Thymus (tissue), 11 donors: Measurements from ENCODE around the gene TGFBRAP1. TPM values are rescaled to one million over a fixed set of nuclear protein-coding genes. Genes with fewer than 3 reads are reported as not detected.

Source experiments
- DNase-seq, 9 donors: peaks; one replicate each; pipeline ENCODE4 v3.0.0-alpha.2; 2013; ENCODE audit warnings: low spot score in 9 of 9, low read depth in 6 of 9, missing footprints in 1 of 9
- H3K27ac ChIP-seq, 2 donors: one replicate each; pipeline ENCODE4 v1.5.1; 2013; ENCODE audit warnings: control low read depth in 1 of 2, low read depth in 1 of 2, low read length in 1 of 2, mild to moderate bottlenecking in 1 of 2, moderate library complexity in 1 of 2
- H3K27me3 ChIP-seq, 2 donors: one replicate each; pipeline ENCODE4 v1.5.1; 2013; ENCODE audit warnings: low read length in 1 of 2; ENCODE audit not compliant: control insufficient read depth in 2 of 2, insufficient read depth in 1 of 2
- H3K36me3 ChIP-seq, 2 donors: one replicate each; pipeline ENCODE4 v1.5.1; 2013; ENCODE audit warnings: low read length in 1 of 2, mild to moderate bottlenecking in 1 of 2, moderate library complexity in 1 of 2; ENCODE audit not compliant: control insufficient read depth in 2 of 2, insufficient read depth in 2 of 2
- H3K4me1 ChIP-seq, 2 donors: one replicate each; pipeline ENCODE4 v1.5.1; 2013; ENCODE audit warnings: low read length in 2 of 2; ENCODE audit not compliant: control insufficient read depth in 2 of 2, insufficient read depth in 2 of 2
- H3K4me3 ChIP-seq, 2 donors: one replicate each; pipeline ENCODE4 v1.5.1; 2013; ENCODE audit warnings: low read length in 2 of 2, control low read depth in 1 of 2, mild to moderate bottlenecking in 1 of 2
- H3K9me3 ChIP-seq, 2 donors: one replicate each; pipeline ENCODE4 v1.5.1; 2013; ENCODE audit warnings: low read length in 1 of 2, mild to moderate bottlenecking in 1 of 2; ENCODE audit not compliant: control insufficient read depth in 2 of 2, insufficient read depth in 1 of 2
- WGBS: extraction: QIAGEN DNeasy Blood & Tissue Kit; methylation state at CpG from one replicate; pipeline ENCODE4 v1.1.7; 2013; 5-methylcytosine and 5-hydroxymethylcytosine counted together
- polyA plus RNA-seq: library from polyadenylated mRNA; stranded (reverse); fragments of 200-250 nt; gene quantifications from one replicate; pipeline ENCODE4 v1.2.3, GENCODE V29; 2013
- total RNA-seq: library from RNA; stranded (reverse); fragments of 120-200 nt; gene quantifications from one replicate; pipeline ENCODE4 v1.2.4, GENCODE V29; 2013
- donor health status: healthy.

The TGFBRAP1 gene
- total and polyA plus RNA-seq, 2 donors = 6.1 to 7.3 TPM

GRCh38 chr2:105294844-105295481 is 34.6 kb downstream of the TGFBRAP1 start:
- H3K27ac ChIP-seq = no peak overlapping the region
- peak in 6 of 9 donors; percentile 13 to 69 (median 28) for DNase-seq
- WGBS = 64% methylated on average over 5 of the region's 5 CpGs
- no peaks in the 10 kb centered on the region for H3K4me1 ChIP-seq
- H3K4me3 ChIP-seq = no peak overlapping the region
- no peaks in the 10 kb centered on the region for H3K27me3 ChIP-seq
- peaks cover 29 to 46% of the 10 kb centered on the region in 2 donors for H3K36me3 ChIP-seq
- no peaks in the 10 kb centered on the region for H3K9me3 ChIP-seq

DNA sequence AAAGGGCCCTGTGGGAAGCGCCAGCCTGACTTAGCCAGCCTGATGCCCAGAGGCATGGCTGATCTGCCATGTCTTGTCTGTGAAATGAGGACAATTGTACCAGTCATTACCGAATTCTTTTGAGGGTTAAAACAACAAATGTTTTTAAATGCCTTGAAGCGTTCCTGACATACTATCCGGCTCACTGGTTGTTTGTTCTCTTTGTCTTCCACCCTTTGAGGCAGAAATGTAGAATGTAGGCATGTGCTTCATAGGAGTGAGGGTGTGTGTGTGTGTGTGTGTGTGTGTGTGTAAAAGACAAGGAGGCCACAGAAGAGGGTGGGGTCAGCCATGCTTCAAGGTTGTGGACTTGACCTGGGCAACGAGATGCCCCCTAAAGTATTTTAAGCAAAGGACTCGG is 35.5 kb downstream of the TGFBRAP1 start:
- H3K36me3 ChIP-seq = peaks cover 29 to 46% of the 10 kb centered on the region in 2 donors
- no peak overlapping the region for H3K4me3 ChIP-seq
- H3K27me3 ChIP-seq = no peaks in the 10 kb centered on the region
- 96% methylated on average over 6 of the region's 6 CpGs for WGBS
- H3K4me1 ChIP-seq = no peaks in the 10 kb centered on the region
- H3K9me3 ChIP-seq = no peaks in the 10 kb centered on the region
- no peak for DNase-seq
- H3K27ac ChIP-seq = no peak overlapping the region

DNA sequence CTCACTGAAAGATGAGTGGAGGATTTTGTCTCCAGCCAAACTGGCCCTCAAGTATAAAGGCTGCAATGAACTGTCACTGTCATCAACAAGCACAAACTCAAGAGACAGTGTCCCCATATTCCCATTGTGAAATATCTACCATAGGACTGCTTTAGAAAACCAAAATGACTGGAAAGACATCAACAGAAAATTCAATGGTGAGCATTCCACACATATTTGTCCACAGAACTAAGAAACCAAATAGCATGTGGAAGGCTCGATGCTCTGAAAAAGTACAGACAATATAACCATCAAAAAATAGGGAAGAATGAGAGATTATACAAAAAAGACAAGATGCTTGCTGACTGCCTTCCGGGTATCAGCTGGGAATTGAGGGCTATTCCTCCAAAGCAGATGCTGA is 37.6 kb downstream of the TGFBRAP1 start:
- 99% methylated on average over 2 of the region's 2 CpGs for WGBS
- Histone ChIP-seq H3K4me3 (no peak overlapping the region), H3K4me1 (no peaks in the 10 kb centered on the region), H3K27me3 (no peaks in the 10 kb centered on the region), H3K36me3 (peaks cover 16 to 39% of the 10 kb centered on the region in 2 donors), H3K27ac (no peak overlapping the region), H3K9me3 (no peaks in the 10 kb centered on the region)
- DNase-seq = no peak

DNA sequence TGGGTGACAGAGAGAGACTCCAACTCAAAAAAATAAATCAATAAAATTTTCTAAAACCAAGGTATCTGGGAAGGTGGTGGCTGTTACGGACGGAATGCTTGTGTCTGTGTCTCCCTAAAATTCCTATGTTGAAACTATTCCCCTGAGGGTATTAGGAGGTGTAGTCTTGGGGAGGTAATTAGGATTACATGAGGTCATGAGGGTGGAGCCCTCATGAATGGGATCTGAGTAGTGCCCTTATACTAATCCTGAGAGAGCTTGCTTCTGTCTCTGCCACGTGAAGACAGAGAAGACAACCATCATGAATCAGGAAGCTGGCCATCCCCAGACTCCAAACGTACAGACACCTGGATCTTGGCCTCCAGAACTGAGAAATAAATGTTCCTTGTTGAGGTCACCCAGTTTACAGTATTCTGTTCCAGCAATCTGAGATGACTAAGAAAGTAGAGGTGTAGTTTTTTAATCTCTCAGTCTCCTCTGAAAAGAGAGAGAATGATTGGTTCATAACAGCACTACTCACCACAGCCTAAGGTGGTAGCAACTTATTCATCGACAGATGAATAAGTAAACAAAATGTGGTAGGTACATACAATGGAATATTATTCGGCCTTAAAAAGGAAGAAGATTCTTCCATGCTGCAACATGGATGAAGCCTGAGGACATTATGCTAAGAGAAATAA is 38.4 kb downstream of the TGFBRAP1 start:
- Histone ChIP-seq H3K9me3 (no peaks in the 10 kb centered on the region), H3K36me3 (peaks cover 21 to 42% of the 10 kb centered on the region in 2 donors), H3K27me3 (no peaks in the 10 kb centered on the region), H3K27ac (no peak overlapping the region), H3K4me1 (no peaks in the 10 kb centered on the region), H3K4me3 (no peak overlapping the region)
- DNase-seq = no peak
- WGBS = 96% methylated on average over 6 of the region's 6 CpGs

DNA sequence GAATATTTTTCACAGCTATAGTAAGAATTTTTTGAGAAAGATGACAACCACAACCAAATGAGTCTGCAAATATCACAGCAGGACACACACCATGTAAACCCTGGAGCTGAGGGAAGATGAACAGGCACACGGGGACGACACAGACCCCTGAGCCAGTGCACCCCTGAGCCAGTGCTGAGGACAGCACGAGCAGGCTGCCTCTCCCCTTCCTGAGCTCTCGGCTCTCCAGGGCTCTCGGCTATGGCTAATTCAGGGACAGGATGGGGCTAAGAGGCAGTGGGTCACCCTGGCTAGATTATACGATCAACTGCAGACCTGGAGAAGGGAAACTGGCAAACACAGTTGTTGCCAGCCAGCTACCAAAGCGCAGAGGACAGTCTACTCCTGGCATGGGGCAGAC is 41.4 kb downstream of the TGFBRAP1 start:
- Histone ChIP-seq H3K27ac (no peak overlapping the region), H3K36me3 (peaks cover 31 to 51% of the 10 kb centered on the region in 2 donors), H3K27me3 (no peaks in the 10 kb centered on the region), H3K9me3 (no peaks in the 10 kb centered on the region), H3K4me1 (no peaks in the 10 kb centered on the region), H3K4me3 (no peak overlapping the region)
- no peak for DNase-seq
- WGBS = 90% methylated on average over 7 of the region's 7 CpGs

DNA sequence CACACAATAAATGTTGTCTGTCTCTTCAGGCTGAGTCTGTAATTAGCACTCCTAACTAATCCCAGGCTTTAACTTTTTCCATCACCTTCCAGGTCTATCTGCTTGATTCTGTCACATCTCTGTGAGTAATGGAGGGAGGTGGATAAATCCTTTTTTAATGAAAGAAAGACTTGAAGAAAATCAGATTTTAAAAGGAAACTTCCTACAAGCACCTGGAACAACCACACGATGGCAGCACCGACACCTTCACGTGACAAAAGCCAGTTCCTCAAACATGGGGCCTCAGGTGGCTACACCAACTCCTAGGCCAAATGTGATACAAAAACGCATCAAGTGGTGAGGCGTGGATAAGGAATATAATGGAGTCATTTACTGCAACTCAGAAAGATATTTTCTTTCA is 41.8 kb downstream of the TGFBRAP1 start:
- Histone ChIP-seq H3K9me3 (no peaks in the 10 kb centered on the region), H3K4me1 (no peaks in the 10 kb centered on the region), H3K36me3 (peaks cover 31 to 48% of the 10 kb centered on the region in 2 donors), H3K4me3 (no peak overlapping the region), H3K27me3 (no peaks in the 10 kb centered on the region), H3K27ac (no peak overlapping the region)
- peak in 5 of 9 donors; percentile 22 to 57 (median 28) for DNase-seq
- WGBS = 79% methylated on average over 5 of the region's 5 CpGs

- Histone ChIP-seq H3K9me3 (no peaks in the 10 kb centered on the region), H3K4me3 (no peak overlapping the region), H3K27me3 (no peaks in the 10 kb centered on the region), H3K36me3 (peaks cover 43 to 58% of the 10 kb centered on the region in 2 donors), H3K4me1 (no peaks in the 10 kb centered on the region), H3K27ac (no peak overlapping the region)
- WGBS = 87% methylated on average over 4 of the region's 4 CpGs
- no peak for DNase-seq
Observed at GRCh38 chr2:105283532-105283931, 46.0 kb downstream of the TGFBRAP1 start.

- Histone ChIP-seq H3K27ac (no peak overlapping the region), H3K4me1 (no peaks in the 10 kb centered on the region), H3K4me3 (no peak overlapping the region), H3K9me3 (no peaks in the 10 kb centered on the region), H3K36me3 (peaks cover 52 to 53% of the 10 kb centered on the region in 2 donors), H3K27me3 (no peaks in the 10 kb centered on the region)
- no peak for DNase-seq
- 94% methylated on average over 10 of the region's 10 CpGs for WGBS
Observed at GRCh38 chr2:105280281-105280680, 49.3 kb downstream of the TGFBRAP1 start.

DNA sequence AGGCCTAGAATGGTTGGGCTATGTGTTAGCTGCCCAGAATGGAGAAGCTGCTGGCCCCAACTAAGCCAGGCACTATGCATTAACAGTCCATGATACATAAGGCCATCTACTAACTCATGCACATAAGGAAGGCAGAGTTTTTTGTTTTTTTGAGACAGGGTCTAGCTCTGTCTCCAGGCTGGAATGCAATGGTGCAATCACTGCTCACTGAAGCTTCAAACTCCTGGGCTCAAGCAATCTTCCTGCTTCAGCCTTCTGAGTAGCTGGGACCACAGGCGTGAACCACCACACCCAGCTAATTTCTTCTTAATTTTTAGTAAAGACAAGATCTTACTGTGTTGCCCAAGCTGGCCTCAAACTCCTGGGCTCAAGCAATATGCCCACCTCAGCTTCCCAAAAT is 50.4 kb downstream of the TGFBRAP1 start:
- Histone ChIP-seq H3K4me3 (no peak overlapping the region), H3K4me1 (no peaks in the 10 kb centered on the region), H3K36me3 (peaks cover 48 to 54% of the 10 kb centered on the region in 2 donors), H3K27me3 (no peaks in the 10 kb centered on the region), H3K9me3 (no peaks in the 10 kb centered on the region), H3K27ac (no peak overlapping the region)
- 98% methylated on average over 1 of the region's 1 CpG for WGBS
- no peak for DNase-seq
